Measurements from ENCODE around the gene SGK1. TPM values are rescaled to one million over a fixed set of nuclear protein-coding genes. Genes with fewer than 3 reads are reported as not detected.

The SGK1 gene
- total RNA-seq, 4 donors from 2014 or later, result 78.8 to 221 (median 164) TPM

DNA sequence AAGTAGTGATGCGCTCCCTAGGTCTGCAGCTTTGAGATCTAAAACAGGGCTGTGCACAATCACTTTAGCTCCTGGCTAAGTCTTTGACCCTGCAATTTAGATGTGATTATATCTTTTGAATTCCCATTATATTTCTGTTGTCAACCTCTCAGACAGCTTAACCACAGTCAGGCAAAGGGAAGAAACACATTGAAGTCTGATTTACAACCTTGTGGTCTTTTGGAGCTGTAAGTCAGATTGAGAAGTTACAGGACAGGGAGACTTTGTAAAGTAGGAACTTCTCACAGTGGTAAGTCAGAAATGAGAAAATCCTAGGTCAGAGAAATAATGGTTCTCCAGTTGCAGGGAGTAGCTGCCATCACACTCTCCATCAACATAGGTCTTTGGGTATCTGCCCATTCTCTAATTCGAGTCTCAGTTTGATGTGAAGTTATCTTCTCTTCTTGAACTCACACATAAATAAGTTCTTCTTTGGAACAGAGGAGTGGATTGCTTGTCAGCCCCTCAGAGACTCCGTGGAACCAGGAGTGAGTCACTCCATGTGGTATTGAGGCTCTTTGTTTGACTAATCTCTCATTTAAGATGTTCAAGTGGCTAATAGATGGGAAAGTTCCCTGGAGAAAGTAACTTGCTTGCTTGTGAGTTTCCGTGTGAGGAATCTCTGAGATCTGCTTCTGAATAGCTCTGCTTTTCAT, 35.0 kb upstream of the SGK1 start:
- TF ChIP-seq, protein P1, sequence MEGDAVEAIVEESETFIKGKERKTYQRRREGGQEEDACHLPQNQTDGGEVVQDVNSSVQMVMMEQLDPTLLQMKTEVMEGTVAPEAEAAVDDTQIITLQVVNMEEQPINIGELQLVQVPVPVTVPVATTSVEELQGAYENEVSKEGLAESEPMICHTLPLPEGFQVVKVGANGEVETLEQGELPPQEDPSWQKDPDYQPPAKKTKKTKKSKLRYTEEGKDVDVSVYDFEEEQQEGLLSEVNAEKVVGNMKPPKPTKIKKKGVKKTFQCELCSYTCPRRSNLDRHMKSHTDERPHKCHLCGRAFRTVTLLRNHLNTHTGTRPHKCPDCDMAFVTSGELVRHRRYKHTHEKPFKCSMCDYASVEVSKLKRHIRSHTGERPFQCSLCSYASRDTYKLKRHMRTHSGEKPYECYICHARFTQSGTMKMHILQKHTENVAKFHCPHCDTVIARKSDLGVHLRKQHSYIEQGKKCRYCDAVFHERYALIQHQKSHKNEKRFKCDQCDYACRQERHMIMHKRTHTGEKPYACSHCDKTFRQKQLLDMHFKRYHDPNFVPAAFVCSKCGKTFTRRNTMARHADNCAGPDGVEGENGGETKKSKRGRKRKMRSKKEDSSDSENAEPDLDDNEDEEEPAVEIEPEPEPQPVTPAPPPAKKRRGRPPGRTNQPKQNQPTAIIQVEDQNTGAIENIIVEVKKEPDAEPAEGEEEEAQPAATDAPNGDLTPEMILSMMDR (IDR thresholded peaks at IDR 0.05; ENCODE audit: low read depth), result no peak

DNA sequence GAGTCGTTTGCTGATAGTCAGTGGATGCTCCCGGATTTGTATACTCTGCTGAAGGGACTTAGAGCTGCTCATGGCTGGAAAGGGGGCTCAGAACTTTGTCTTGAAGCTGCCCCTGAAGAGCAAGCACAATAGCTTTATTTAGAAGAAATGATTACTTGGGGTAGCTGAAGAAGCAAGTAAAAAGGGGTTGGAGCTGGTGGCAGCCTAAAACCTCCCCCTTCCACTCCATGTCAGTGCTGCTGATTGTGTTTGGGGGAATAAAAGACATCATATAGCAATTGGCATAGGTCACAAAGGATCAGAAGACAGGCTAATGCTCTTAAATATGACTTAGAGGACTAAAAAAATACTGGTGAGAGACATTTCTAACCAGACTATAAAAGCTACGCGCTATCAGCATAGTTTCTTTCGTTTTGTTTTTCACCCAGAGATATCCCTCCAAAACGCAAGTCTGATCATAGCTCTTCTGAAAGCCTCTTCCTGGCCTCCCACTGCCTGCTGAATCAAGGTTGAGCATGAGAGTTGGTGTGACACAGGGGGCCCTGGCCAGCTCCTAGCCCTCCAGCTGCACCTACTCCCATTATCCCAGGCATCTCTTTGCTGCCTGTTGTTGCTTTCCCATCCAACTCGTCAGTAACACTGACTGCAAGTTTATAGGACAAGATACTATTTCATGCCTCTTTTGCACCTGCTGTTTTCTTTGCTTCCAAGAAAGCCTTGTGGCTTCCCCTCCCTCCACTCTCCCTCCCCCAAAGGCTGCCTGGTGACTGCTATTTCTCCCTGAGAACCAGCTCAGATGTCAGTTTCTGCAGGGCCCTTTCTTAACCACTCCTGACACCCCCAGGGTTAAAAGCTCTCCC, 33.9 kb upstream of the SGK1 start:
- TF ChIP-seq, protein P1 (IDR thresholded peaks at IDR 0.05; ENCODE audit: low read depth), result no peak

DNA sequence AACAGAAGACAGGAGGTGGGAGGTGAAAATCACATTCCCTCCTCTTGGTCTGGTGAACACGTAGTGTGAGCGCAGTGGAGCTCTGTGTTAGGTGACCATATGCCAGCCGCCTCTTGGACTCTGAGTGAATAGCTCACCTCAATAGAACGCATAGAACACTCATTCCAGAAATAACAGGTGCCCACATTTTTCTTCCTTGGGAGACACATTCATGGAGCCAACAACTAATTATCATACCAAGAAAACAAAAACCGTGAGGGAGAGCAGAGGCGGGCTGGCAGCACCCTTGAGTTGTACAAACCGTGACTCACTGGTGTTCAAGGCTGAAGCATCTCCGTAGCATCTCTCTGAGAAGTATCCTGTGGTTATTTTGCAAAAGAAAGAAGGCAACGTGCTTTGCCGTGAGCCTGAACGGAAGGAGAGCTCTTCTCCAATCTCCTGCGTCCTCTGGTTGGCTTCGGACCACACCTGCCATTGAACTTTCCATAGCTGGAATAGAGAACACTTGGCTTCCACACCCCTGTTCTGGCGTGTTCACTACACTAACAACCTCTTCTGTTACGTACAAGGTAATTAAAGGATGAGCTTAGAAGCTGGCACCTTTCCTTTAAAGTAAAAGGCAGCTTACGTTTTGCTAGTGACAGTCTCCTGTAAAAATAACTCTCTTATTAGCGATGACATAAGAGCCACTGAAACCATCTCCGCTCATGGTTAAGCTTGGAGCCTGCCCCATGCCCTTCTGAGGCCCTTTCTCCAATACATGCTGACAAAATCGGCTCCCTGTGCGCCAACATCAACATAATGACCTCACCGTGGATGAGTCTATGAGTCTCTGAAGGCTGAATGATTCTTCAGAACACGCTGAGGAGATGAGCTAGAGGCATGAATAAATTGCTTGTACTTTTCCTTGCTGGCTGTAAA, 30.2 kb upstream of the SGK1 start:
- TF ChIP-seq, protein P1 (IDR thresholded peaks at IDR 0.05; ENCODE audit: low read depth), result no peak

- TF ChIP-seq, protein P1 (IDR thresholded peaks at IDR 0.05; ENCODE audit: low read depth), result no peak
Observed at GRCh38 chr6:134346932-134347545, 29.1 kb upstream of the SGK1 start.

DNA sequence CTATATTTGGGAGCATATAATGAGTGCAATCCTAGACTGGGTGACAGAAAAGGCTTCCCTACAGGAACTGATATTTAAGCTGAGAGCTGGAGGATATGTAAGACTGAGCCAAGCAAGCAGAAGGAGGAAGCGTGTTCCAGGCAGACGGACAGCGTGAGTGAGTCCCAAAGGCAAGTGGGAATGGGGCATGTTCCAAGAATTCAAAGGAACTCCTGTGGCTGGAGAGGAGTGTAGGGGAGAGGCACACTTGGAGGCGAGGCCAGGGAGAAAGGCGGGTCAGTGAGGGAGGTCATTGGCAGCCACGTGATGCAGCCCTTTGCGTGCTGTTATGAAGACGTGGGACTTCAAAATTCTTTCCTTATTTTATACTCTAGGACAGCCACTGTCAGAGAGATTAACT, 27.9 kb upstream of the SGK1 start:
- TF ChIP-seq, protein P1 (IDR thresholded peaks at IDR 0.05; ENCODE audit: low read depth), result no peak

DNA sequence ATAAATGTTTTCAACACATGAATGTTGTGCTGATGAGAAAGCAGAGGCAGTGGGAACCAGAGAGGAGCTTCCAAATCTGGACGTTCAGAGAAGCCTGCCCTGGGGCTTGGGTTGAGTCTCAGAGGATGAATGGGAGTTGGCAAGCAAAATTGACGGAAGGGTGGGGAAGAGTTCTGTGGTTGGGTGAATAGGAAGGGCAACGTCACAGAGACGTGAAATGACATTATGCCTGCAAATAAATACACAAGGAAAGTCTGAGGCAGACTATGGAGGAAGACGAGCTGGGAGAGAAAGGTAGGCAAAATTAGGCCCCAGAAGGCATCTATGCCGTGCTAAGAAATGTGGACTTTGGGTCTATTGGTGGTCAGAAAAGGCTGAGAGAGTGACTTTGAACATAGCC, 25.2 kb upstream of the SGK1 start:
- TF ChIP-seq, protein P1 (IDR thresholded peaks at IDR 0.05; ENCODE audit: low read depth), result no peak
